ENCODE measurements around the gene TMEM185B. TPM values are rescaled to one million over a fixed set of nuclear protein-coding genes. Genes with fewer than 3 reads are reported as not detected.

Gene TMEM185B
- total and polyA plus RNA-seq, 10 of the 15 experiments (the other 5 are each of a cell fraction or from before 2014, with no cell fraction given) = 2.4 to 20.9 (median 14.5) TPM

- TF ChIP-seq SPI1 (IDR thresholded peaks at IDR 0.05; ENCODE audit: borderline replicate concordance, insufficient read depth, low read depth, low read length) (peak; percentile 96), ASH2L (IDR thresholded peaks at IDR 0.05; ENCODE audit: borderline replicate concordance, low read depth) (no peak), FOXM1 (IDR thresholded peaks at IDR 0.05; ENCODE audit: low read depth, low read length) (no peak), MEF2A (IDR thresholded peaks at IDR 0.05; ENCODE audit: insufficient read depth, low read depth, low read length) (0 out of 2 replicates have a peak, but pooled peaks have one; percentile 55), RB1 (IDR thresholded peaks at IDR 0.05; ENCODE audit: borderline replicate concordance) (peak; percentile 92; the same call in 1 of the 2 replicates), BHLHE40 (IDR thresholded peaks at IDR 0.05; ENCODE audit: borderline replicate concordance in 1 of 2, low read depth in 2 of 2, low read length in 1 of 2) (peak; percentile 50 to 84; a peak in 3 of 4 replicates), RBBP5 (conservative IDR thresholded peaks at IDR 0.05) (no peak), CREB1 (IDR thresholded peaks at IDR 0.05; ENCODE audit: low read depth) (peak; percentile 59; the same call in 1 of the 2 replicates), MTA3 (IDR thresholded peaks at IDR 0.05; ENCODE audit: borderline replicate concordance, low read length) (peak; percentile 35; the same call in 1 of the 2 replicates)
Measured at GRCh38 chr2:120177001-120177621, 46.1 kb downstream of the TMEM185B start (continued).

GRCh38 chr2:120176526-120176925, 46.7 kb downstream of the TMEM185B start:
- DNase-seq (ENCODE audit: low read depth, low spot score) (no peak), FAIRE-seq (no peak), ATAC-seq (no peak)
- in situ Hi-C loops (cut with MboI) = loop anchor here (5.0 kb wide), 1 partner anchor 419 kb away; the partner anchor contains the start of gene PTPN4
- WGBS (ENCODE audit: insufficient coverage, insufficient replicate concordance, low lambda C conversion rate, missing lambda C conversion rate) = 16% methylated on average over 3 of the region's 3 CpGs
- no TSS peak for BruUV-seq (replicated peaks)
- H3K4me3 ChIP-seq = peak overlapping the region; percentile 36; the same call in 1 of the 2 replicates
- peaks cover 4% of the 10 kb centered on the region for H3K79me2 ChIP-seq (ENCODE audit: control insufficient read depth, insufficient read depth, low read length)
- RAD21 ChIA-PET (ENCODE audit: unreplicated experiment) = interaction anchor here (1.1 to 5.3 kb wide), 16 partner anchors 47 to 534 kb away, joined by 3 to 90 read pairs (median 12); partner anchors contain the start of genes EPB41L5, PTPN4 and TMEM185B
- peak overlapping the region; percentile 77 for H3K9ac ChIP-seq (ENCODE audit: control insufficient read depth, insufficient read depth, low read length)
- POLR2A ChIA-PET = interaction anchor here (0.8 to 1.2 kb wide), 5 partner anchors 17 to 498 kb away, joined by 3 to 5 read pairs (median 4); partner anchors contain the start of genes PTPN4 and TMEM177
- intact Hi-C loops (cut with micrococcal nuclease; ENCODE audit: unreplicated experiment) = loop anchor here (2.0 to 5.0 kb wide), 4 partner anchors 136 to 534 kb away; partner anchors contain the start of gene EPB41L5
- H3K9me3 ChIP-seq (replicated peaks; ENCODE audit: control insufficient read depth, insufficient read depth, low read length) = no peaks in the 10 kb centered on the region
- peak overlapping the region; percentile 78 for H3K4me2 ChIP-seq (ENCODE audit: control insufficient read depth, insufficient read depth)
- CTCF ChIA-PET = interaction anchor here (0.7 to 9.0 kb wide), 55 partner anchors 8 to 822 kb away, joined by 3 to 148 read pairs (median 5); partner anchors contain the start of genes EPB41L5, PTPN4, RALB and TMEM177
- no peaks in the 10 kb centered on the region for H3K27me3 ChIP-seq (replicated peaks in 1 of 2; ENCODE audit: control insufficient read depth in 2 of 2, insufficient read depth in 2 of 2, low read length in 1 of 2)
- H3K36me3 ChIP-seq (ENCODE audit: control insufficient read depth in 2 of 2, insufficient read depth in 2 of 2, low read length in 1 of 2) = no peaks in the 10 kb centered on the region; a peak in 1 of 4 replicates
- H4K20me1 ChIP-seq (ENCODE audit: control insufficient read depth, insufficient read depth) = no peaks in the 10 kb centered on the region
- peak overlapping the region; percentile 90 for H3K27ac ChIP-seq (ENCODE audit: control insufficient read depth, insufficient read depth)
- SMC1A ChIA-PET (ENCODE audit: uncharacterized antibody, unreplicated experiment) = interaction anchor here (0.6 to 7.1 kb wide), 44 partner anchors 9 to 535 kb away, joined by 3 to 103 read pairs (median 4); partner anchors contain the start of gene TMEM177
- peak overlapping the region; percentile 99 for H2AFZ ChIP-seq (ENCODE audit: control insufficient read depth, low read depth, low read length)
- TF ChIP-seq E4F1 (IDR thresholded peaks at IDR 0.05; ENCODE audit: borderline replicate concordance, partially characterized antibody) = no peak
- TF ChIP-seq JUND (IDR thresholded peaks at IDR 0.05; ENCODE audit: low read depth, low read length) = no peak
- H3K4me1 ChIP-seq (ENCODE audit: control insufficient read depth, insufficient read depth, low read length) = peaks cover 28% of the 10 kb centered on the region

All from GM12878 (cell line).